Measurements from ENCODE around the gene CFAP43. TPM values are rescaled to one million over a fixed set of nuclear protein-coding genes. Genes with fewer than 3 reads are reported as not detected.

Gene CFAP43
- total RNA-seq, 1 donor from 2014 or later = 0.08 TPM

DNA sequence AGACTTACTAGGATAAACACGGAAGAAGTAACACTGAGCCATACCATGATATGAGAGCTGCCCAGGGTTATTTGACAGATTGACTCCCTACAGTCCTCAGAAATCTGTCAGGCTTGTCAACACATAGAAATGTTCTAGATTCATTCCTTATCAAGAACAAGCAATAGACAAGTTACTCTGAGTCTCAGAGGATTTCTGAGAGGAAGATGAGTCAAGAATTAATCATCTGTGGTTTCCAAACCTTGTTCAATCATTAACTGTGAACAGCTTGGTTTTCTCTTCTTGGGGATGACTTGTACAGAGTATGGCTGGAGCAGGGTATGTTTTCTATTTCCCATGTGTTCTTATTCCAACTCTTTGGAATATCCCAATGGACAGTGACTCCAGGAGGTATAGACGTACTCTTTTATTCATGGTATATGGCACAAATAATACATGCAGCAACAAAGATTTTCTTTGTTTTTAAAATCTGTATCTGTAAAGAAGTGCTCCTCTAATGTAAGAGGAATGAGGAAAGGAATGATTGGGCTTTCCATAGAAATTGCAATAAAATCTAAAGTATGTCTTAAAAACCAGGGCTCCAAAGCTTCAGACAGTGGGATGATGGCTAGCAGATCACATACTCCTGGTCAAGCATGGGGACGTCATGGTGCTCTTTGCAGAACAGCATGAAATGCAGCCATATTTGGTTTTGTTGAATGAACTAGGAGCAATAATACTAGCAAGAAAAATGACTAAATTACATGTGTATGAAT is 122.1 kb downstream of the CFAP43 start:
- DNase-seq (ENCODE audit: low spot score) = no peak
- intact Hi-C loops (cut with DNase I) = no loop called here

GRCh38 chr10:104104926-104105325 is 127.2 kb downstream of the CFAP43 start:
- intact Hi-C loops (cut with DNase I) = no loop called here
- DNase-seq (ENCODE audit: low spot score) = no peak

GRCh38 chr10:104104418-104104817 is 127.7 kb downstream of the CFAP43 start:
- DNase-seq (ENCODE audit: low spot score) = no peak
- intact Hi-C loops (cut with DNase I) = no loop called here

GRCh38 chr10:104103956-104104355 is 128.2 kb downstream of the CFAP43 start:
- intact Hi-C loops (cut with DNase I) = no loop called here
- DNase-seq (ENCODE audit: low spot score) = no peak

GRCh38 chr10:104101902-104102301 is 130.3 kb downstream of the CFAP43 start:
- intact Hi-C loops (cut with DNase I) = no loop called here
- no peak for DNase-seq (ENCODE audit: low spot score)

- intact Hi-C loops (cut with DNase I) = no loop called here
- DNase-seq (ENCODE audit: low spot score) = no peak
These were observed 131.4 kb downstream of the CFAP43 start for GRCh38 chr10:104100795-104101194.

DNA sequence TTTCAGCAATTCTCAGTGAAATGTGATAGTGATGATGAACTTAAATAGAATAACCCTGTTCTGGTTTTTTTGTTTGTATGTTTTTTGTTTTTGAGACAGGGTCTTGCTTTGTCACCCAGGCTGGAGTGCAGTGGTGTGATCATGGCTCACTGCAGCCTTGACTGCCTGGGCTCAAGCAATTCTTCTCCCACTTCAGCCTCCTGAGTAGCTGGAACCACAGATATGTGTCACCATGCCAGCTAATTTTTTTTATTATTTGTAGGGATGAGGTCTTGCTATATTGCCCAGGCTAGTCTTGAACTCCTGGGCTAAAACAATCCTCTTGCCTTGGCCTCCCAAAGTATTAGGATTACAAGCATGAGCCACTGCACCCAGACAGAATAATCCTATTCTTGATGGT is 132.2 kb downstream of the CFAP43 start:
- intact Hi-C loops (cut with DNase I) = no loop called here
- no peak for DNase-seq (ENCODE audit: low spot score)

- no peak for DNase-seq (ENCODE audit: low spot score)
- intact Hi-C loops (cut with DNase I) = no loop called here
These were observed 132.9 kb downstream of the CFAP43 start for GRCh38 chr10:104099269-104099668.

DNA sequence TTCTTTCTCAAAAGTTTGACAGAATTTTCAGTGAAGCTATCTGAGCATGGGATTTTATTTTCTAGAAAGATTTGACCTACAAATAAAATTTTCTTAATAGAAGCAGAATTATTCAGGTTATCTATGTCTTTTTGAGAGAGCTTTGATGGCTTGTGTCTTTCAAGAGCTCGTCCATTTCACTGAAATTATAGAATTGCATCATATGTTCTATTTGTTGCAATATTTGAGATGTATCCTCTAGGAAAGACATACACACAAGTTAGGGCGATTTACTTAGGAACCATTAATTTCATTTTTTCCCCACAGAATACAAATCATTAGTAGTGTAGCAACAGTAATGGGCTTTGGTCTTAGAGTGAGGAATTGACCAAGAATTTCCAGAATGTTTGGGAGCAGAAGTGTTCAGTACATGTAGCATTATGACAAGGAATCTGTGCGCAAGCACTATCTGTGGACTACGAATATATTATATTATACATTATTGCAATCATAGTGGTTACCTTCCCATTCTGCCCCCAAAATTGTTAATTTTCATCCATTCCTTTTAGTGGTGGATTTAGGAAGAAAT is 133.7 kb downstream of the CFAP43 start:
- intact Hi-C loops (cut with DNase I) = no loop called here

DNA sequence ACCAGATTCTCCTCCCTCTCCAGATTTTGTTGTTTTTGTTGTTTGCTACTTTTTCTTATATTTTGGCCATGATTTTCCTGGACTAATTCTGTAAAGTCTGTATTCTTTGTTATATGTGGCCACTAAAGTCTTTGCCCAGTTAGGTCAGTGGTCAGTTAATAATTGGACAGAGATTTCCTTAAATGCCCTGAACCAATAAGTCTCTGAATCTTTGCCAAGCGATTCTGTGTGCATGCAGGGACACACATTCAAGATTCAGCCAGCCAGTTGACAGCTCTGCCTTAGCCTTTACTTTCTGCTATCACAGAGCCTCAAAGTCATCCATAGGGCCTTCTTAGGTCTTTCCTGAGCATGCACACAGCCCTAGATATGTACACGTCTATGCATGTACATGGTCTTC is 135.5 kb downstream of the CFAP43 start:
- intact Hi-C loops (cut with DNase I) = no loop called here
- DNase-seq (ENCODE audit: low spot score) = no peak

More for the DNA sequence above, 133.7 kb downstream of the CFAP43 start:
- no peak for DNase-seq (ENCODE audit: low spot score)

DNA sequence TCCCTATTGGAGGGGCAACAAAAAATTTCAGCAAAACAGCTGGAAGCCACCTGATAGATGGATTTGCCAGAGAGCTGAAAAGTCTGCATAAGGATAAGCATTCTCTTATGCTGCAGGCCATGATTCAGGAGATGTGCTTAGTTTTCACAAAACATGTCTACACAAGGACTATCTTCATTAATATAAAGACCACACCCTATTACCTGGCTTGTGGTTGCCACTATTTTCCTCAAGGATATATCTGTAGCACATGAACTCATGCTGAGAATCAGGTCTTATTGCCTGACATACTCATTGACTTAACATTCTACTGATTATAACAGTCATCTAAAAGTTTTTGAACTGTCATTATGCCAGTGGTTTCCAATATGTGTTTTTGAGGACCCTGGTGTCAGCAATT is 139.4 kb downstream of the CFAP43 start:
- DNase-seq (ENCODE audit: low spot score) = no peak
- intact Hi-C loops (cut with DNase I) = no loop called here

GRCh38 chr10:104090611-104091010 is 141.6 kb downstream of the CFAP43 start:
- intact Hi-C loops (cut with DNase I) = no loop called here
- no peak for DNase-seq (ENCODE audit: low spot score)

- DNase-seq (ENCODE audit: low spot score) = no peak
- intact Hi-C loops (cut with DNase I) = no loop called here
These were observed 142.5 kb downstream of the CFAP43 start for GRCh38 chr10:104089621-104090020.

- no peak for DNase-seq (ENCODE audit: low spot score)
- intact Hi-C loops (cut with DNase I) = no loop called here
These were observed 143.9 kb downstream of the CFAP43 start for GRCh38 chr10:104088239-104088638.

GRCh38 chr10:104085801-104086400 is 146.3 kb downstream of the CFAP43 start, which contains the start of gene COL17A1:
COL17A1 (minus strand) TSS chr10:104085880; CDS start chr10:104080673, 5,207 bp downstream.
- intact Hi-C loops (cut with DNase I) = no loop called here
- no peak for DNase-seq (ENCODE audit: low spot score)

GRCh38 chr10:104084482-104085142 is 147.6 kb downstream of the CFAP43 start:
- intact Hi-C loops (cut with DNase I) = no loop called here
- DNase-seq (ENCODE audit: low spot score) = no peak

DNA sequence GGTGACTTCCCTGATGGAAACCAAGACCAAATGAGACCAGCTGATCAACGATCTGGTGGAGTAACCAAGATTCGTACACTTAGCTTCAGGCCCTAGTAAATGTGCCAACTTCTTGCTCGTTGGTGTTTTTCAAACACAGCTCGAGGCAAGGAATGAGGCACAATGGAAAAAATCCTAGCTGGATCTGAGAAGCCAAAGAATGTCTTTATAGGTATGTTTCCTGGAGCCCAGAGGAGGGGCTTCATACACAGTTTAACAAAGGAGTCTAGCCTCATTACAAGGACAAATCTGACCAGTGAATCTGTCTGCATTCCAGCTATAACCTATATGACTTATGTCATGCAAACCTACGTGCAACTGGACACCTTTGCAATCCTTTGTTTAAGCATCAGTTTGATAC is 150.2 kb downstream of the CFAP43 start:
- no peak for DNase-seq (ENCODE audit: low spot score)
- intact Hi-C loops (cut with DNase I) = no loop called here

DNA sequence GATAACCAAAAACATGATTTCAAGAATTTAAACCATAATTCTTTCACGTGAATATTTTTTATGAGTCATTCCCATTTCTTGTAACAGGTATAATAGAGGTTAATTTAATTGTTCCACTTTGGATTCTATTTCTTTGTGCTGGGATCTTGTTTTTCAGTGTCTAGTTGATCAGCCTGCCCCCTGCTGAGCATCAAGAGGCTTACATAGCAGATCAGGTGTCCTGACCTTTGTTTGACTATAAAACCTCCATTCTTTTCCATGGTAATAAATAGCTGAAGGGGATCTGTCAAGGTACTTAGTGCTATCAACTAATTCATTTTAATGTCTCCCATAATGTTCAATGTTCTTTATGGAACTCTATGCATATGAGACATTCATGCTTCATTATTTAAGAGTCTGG is 151.4 kb downstream of the CFAP43 start:
- no peak for DNase-seq (ENCODE audit: low spot score)
- intact Hi-C loops (cut with DNase I) = no loop called here
